GF-D8 (cell line): ENCODE results near the gene TBCD.
A peak's percentile ranks its signal among the peaks of the same experiment; 100 is the strongest.

Experiments
- DNase-seq: peaks from one replicate; lab custom pipeline; 2025; lab: John Stamatoyannopoulos, UW

TBCD gene

GRCh38 chr17:82871776-82872561 lies 120.1 kb downstream of the TBCD start:
- no peak for DNase-seq

GRCh38 chr17:82872591-82873520 lies 121.0 kb downstream of the TBCD start:
- DNase-seq: no peak

- DNase-seq: no peak
Observed at GRCh38 chr17:82873521-82873920, 121.7 kb downstream of the TBCD start.

DNA sequence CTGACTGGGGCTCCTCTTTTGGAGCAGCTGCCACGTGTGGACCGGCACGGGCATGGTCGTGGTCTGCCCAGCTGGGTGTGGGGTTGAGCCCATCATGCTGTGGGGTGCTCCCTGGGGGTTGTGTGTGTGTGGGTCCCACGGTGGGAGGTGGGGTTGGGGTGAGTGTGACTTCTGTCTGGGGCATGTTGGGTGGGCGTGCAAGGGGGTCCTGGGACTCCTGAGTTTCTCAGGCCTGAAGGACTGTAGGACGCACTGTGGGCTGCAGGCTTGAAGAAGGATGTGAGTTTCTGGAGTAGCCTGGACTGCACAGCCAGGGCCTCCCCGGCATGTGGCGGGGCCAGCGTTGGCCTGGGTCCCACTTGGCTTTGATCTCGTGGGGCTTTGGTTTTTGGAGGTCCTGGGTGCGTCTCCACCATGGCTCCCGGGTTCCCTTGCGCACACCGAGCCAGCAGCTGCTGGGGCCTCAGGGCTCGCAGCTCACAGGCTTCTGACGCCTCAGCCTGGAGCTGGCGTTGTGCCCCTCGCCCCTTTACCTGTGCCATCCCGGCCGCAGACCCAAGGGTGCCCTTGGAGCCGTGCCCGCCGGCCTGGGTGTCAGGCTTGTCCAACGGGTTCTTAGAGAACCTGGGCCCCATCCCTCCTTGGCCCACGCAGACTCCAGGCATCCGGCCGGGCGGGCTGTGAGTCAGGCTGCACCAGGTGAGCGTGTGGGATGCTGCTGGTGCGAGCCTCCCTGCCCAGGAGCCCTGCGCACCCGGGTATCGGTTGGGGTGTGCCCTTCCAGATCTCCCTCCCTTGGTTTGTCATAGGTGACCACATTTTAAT lies 122.4 kb downstream of the TBCD start:
- no peak for DNase-seq

DNA sequence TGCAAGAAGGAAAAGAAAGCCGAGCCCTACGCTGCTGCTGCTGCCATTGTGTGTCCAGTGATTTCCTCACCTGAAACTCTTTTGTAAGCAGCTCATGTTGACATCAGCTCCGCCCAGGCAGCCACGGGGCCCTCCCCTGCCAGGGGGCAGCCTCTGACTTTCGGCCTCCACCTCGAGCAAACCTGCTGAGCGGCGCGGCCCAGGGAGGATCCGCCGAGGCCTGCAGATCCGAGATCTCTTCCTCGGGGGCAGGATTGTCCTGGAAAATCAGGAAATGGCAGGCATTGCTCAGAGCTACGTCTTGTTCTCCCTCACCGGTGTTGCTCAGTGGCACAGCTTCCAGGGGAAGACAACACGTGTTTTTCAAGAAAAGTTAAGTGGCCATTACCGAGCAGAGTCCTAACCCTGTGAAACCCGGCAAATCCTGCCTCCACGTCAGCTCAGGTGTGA lies 123.6 kb downstream of the TBCD start:
- no peak for DNase-seq

- DNase-seq: no peak
Observed at GRCh38 chr17:82876149-82876548, 124.3 kb downstream of the TBCD start.

- no peak for DNase-seq
Observed at GRCh38 chr17:82876602-82877379, 124.9 kb downstream of the TBCD start.

DNA sequence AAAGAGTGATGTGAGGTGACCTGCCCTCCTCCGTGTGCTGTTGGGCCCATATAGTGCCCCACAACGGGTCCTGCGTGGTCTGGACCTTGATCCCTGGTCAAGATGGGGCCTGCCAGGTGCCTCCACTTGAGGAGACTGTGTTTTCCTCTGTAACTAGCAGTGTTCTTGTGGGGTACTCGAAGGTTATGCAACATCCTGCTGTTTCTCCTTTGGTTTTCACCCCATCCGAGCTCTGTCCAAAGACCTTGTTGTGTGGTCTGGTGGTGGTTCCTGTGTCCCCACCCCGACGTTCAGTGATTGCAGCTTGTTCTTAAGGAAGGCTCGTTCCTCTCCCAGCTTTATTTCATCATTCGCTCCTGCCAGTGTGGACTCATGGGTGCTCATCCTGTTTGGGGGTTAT lies 126.7 kb downstream of the TBCD start:
- peak; percentile 59 for DNase-seq

DNA sequence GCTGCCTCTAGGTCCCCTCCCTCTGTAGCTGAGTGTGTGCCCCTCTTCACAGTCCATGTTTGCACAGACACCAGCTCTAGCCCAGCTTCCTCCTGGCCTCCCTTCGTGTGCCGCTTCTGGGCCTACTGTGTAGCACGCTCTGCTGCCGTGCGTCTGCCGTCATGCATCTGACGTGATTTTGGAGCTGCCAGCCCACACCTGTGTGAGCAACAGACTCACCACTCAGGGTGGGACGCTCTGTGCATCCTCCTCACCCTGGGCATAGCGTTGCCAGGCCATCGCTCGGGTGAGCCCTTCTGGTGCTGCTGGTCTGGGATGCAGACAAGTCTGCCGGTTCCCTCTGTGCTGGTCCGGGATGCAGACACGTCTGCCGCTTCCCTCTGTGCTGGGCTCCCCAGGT lies 127.4 kb downstream of the TBCD start:
- no peak for DNase-seq

- no peak for DNase-seq
Observed at GRCh38 chr17:82880620-82881323, 128.9 kb downstream of the TBCD start.

DNA sequence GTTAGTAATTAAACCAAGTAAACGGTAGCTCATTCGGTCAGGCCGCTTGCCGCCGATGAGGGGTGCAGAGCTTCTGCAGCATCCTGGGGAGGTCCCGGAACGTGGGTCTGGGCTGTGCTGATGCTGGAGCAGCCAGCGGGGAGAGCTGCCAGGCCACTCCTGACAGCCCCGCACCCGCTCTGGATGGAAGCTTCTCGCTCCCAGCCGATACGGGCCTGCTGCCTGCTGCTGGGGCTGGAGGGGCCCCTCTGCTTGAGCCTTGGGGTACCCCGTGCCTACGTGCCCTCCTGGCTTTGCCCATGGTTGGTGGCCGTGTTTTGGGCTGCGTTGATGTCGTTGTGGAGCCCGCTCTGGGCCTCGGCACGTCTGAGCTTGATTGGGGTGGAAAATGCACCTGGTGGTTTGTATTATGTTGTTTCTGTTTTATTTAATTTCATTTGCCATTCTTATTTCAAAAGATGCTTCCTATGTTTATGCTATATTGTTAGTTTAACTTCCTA lies 129.5 kb downstream of the TBCD start:
- no peak for DNase-seq

- no peak for DNase-seq
Observed at GRCh38 chr17:82881900-82882714, 130.2 kb downstream of the TBCD start.

DNA sequence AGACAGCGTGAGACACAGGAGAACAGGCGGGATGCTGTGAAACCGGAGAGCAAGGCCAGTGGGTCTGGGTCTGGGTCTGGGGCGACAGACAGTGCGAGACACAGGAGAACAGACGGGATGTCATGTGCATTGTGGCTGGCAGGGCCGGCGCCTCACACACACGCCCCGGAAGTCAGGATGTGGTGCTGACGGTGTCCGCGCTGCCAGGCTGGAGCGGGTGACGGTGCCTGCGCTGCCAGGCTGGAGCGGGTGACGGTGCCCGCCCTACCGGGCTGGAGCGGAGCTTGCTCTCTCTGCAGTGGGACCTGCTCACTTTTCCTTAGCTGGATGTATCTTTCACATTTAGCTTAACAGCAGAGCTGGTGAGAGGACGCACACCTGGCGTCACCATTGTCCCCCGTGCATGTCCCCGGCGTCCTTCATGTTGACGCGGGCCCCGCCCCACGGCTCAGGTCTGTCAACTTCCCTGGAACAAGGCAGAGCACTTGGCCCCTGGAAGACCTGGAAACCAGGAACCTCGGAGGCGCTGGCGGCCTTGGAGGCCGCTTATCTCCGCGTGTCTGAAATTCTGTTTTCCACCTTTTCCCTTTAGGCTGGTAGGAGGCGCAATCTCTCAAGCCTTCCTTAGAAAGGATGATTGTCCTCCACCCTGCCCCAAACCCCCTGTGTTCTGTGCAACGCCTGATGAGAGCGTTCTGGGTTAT lies 131.0 kb downstream of the TBCD start:
- no peak for DNase-seq

- DNase-seq: no peak
Observed at GRCh38 chr17:82883419-82884031, 131.7 kb downstream of the TBCD start.

- DNase-seq: no peak
Observed at GRCh38 chr17:82884341-82884969, 132.6 kb downstream of the TBCD start.

GRCh38 chr17:82884970-82885353 lies 133.1 kb downstream of the TBCD start:
- DNase-seq: no peak

- DNase-seq: no peak
Observed at GRCh38 chr17:82887255-82888164, 135.6 kb downstream of the TBCD start.
